CD4-positive, alpha-beta T cell treated with Interleukin-1 beta for 1 hour (primary cell): ENCODE measurements around the gene LRRC15.

ENCODE experiments used
- DNase-seq, 2 donors: peaks; one replicate each; pipeline ENCODE4 v3.0.0-alpha.2; 2020 to 2022

The LRRC15 gene

GRCh38 chr3:194314388-194315068 is 55.0 kb downstream of the LRRC15 start:
- no peak for DNase-seq

DNA sequence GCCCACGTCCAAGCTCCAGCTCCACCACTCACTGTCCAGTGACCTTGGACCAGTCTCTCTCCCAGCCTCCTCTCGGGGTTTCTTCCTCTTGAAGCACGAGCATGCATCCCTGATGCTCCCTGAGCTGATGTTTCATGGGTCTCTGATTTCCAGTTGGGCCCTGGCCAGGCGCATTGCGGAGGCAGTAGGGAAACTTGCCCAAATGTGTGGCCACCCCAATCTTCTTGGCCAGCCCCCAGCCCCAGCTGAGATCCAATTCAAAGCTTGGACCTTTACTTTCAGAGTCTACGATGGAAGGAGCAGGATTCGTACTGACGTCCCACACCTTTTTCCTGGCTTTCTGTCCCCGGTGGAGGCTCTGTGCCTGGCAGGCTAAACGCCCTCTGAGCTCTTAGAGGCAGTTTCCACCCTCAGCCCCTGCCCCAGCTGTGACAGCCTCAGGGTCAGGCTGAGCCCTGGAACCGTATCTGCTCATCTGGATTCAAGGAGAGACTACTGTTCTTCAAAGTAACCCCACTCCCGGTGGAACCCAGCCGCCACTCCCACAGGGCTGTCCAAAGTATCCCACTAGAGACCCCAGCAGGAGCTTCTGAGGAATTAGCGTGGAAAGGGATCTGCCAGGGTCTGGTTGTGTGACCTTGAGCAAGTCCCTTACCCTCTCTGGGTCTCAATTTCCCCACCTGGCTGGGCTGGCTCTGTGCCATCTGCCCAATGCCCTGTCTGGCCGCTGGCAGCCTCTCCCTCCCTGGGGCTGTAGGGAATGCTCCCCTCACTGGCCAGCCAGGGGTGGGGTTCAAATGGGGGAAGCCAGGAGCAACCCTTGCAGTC is 55.8 kb downstream of the LRRC15 start:
- no peak for DNase-seq

GRCh38 chr3:194312743-194313281 is 56.7 kb downstream of the LRRC15 start:
- DNase-seq: no peak

DNA sequence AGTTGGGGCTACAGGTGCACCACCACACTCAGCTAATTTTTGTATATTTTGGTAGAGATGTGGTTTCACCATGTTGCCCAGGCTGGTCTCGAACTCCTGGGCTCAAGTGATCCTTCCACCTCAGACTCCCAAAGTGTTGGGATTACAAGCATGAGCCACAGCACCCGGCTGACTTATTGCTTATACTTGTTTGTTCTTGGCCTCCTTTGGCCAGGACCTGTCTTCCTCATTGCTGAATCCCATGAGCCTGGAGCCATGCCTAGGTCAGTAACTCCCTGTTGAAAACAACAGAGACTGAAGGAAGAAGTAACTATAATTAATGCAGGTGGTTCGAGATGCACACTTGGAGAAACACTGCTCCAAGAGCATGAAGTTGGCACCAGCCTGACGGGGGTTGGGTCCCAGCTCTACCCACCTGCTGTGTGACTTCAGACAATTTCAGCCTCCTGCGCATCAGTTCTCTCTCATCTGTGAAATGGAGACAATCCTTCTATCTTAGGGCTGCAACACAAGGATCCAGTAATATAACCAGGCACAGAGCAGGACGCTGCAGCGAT is 57.3 kb downstream of the LRRC15 start:
- DNase-seq: no peak

GRCh38 chr3:194311000-194311399 is 58.5 kb downstream of the LRRC15 start:
- no peak for DNase-seq

- DNase-seq: no peak
Observed at GRCh38 chr3:194310060-194310835, 59.3 kb downstream of the LRRC15 start.

- DNase-seq: no peak
Observed at GRCh38 chr3:194308601-194309449, 60.7 kb downstream of the LRRC15 start.

DNA sequence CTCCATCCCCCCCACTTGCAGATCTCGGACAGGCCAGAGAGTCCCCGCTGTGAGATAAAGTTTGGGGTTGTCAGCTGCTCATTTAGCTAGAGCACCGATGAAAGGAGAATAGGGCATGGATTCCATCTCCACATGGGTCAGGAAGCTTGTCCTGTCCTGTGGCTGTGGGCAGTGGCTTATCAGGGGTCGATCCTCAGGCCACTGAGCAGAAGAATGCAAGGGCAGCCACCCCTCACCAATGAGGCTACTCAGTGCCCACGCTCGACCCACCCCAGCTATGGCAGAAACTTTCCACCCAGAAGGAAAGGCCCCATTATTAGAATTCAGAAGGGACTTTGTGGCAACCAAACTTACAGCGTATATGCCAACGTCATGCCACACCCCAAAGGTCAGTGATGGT is 61.7 kb downstream of the LRRC15 start:
- DNase-seq: no peak

DNA sequence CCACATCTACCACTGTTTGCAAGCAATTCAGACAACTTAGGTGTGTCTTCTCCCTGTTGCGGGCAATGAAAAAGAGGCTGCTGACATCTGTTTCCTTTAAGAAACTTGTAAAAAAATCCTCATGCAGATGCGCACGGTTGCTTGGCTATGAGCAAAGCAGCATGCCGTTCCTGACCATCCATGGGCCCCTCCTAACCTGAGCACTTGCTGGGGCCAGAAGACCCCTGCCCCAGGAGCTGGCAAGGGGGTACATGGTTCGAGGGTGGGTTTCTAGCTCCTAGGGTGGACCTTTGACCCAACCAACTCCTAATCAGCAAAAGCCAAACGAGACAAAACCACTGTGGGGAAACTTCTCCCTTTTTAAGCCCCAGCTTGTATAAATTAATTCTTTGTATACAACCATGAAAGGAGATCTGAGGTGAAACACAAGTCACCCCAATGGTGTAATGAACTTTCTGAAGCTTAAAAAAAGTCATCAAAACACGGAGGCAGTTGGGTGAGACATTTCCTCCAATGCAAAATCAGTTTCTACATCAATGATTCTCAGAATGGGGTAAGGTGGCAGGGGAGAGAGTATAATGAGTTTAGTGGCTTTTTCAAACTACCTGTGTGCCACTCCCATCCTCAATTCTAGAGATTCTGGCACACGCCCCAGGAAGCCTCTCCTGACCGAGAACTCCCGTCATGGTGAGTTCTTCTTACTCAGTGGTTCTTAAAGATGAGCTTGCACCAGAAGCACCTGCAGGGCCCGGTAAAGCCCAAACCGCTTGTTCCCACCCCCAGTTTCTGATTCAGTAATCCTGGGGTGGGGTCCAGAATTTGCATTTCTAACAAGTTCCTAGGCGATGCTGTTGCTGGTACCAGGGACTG is 62.5 kb downstream of the LRRC15 start:
- DNase-seq: peak in 1 of 2 donors; percentile 38

GRCh38 chr3:194306109-194306686 is 63.3 kb downstream of the LRRC15 start:
- peak; percentile 61 to 76 for DNase-seq

DNA sequence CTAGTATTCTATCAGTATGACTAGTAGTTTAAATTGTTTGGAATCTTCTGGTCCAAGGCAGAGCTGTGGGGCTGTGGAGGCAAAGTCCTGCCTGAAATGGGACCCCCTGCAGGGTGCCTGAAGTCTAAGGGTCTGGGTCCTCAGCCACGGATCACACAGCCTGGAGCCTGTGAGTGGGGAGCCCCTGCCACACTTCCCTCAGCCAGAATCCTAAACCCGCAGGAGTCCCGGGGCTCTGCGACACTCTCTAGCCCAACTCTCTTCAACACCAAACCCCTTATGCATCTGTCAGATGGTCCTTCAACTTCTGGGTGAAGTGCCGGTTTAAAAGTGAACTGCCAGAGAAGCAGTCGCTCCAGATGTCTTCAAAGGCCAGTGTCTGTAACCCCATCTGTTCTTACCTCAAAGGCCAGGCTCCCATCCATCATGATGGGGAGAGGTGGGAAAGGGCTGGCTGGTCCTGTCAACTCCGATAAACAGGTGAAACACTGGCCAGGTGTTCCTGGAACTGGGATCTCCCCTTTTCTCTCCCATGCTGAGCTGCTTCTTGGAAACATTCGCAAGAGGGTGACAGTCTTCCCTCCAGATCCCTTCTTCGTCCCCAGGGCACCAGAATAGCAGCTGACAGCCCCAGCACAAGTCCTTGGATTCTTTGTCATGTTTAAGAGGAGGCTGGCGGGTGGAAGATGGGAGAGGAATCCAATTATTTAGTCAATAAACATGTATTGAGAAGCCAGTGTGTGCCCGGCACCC is 64.0 kb downstream of the LRRC15 start:
- DNase-seq: no peak
